ENCODE results near the gene GSTM2.
A peak's percentile ranks its signal among the peaks of the same experiment; 100 is the strongest.

The GSTM2 gene

GRCh38 chr1:109642626-109643025 is 25.2 kb upstream of the GSTM2 start:
- Histone ChIP-seq H3K36me3 (no peaks in the 10 kb centered on the region), H3K4me3 (ENCODE audit: low read depth, low read length) (no peak overlapping the region), H3K4me1 (peaks cover 19% of the 10 kb centered on the region), H3K9me3 (no peaks in the 10 kb centered on the region), H3K27me3 (no peaks in the 10 kb centered on the region)
- TF ChIP-seq CTCF (IDR thresholded peaks at IDR 0.05; ENCODE audit: low read depth, low read length), result no peak
- no peak for DNase-seq

GRCh38 chr1:109643385-109644230 is 24.2 kb upstream of the GSTM2 start:
- peaks cover 15% of the 10 kb centered on the region for H3K4me1 ChIP-seq
- peak; percentile 70 for TF ChIP-seq CTCF (IDR thresholded peaks at IDR 0.05; ENCODE audit: low read depth, low read length)
- no peak overlapping the region for H3K4me3 ChIP-seq (ENCODE audit: low read depth, low read length)
- H3K9me3 ChIP-seq, result no peaks in the 10 kb centered on the region
- DNase-seq, result peak; percentile 79
- H3K27me3 ChIP-seq, result no peaks in the 10 kb centered on the region
- H3K36me3 ChIP-seq, result no peaks in the 10 kb centered on the region

- peaks cover 9% of the 10 kb centered on the region for H3K4me1 ChIP-seq
- H3K4me3 ChIP-seq (ENCODE audit: low read depth, low read length), result no peak overlapping the region
- H3K27me3 ChIP-seq, result no peaks in the 10 kb centered on the region
- no peak for TF ChIP-seq CTCF (IDR thresholded peaks at IDR 0.05; ENCODE audit: low read depth, low read length)
- H3K9me3 ChIP-seq, result no peaks in the 10 kb centered on the region
- no peaks in the 10 kb centered on the region for H3K36me3 ChIP-seq
- DNase-seq, result no peak
Observed at GRCh38 chr1:109644670-109645069, 23.2 kb upstream of the GSTM2 start.

GRCh38 chr1:109649491-109649914 is 18.4 kb upstream of the GSTM2 start:
- peak overlapping the region; percentile 45 for H3K4me3 ChIP-seq (ENCODE audit: low read depth, low read length)
- peaks cover 4% of the 10 kb centered on the region; the same call in 1 of the 2 replicates for H3K4me1 ChIP-seq
- no peaks in the 10 kb centered on the region for H3K9me3 ChIP-seq
- peak; percentile 63 for TF ChIP-seq CTCF (IDR thresholded peaks at IDR 0.05; ENCODE audit: low read depth, low read length)
- H3K36me3 ChIP-seq, result no peaks in the 10 kb centered on the region
- DNase-seq, result no peak
- H3K27me3 ChIP-seq, result no peaks in the 10 kb centered on the region

- DNase-seq, result no peak
- H3K4me1 ChIP-seq, result peaks cover 4% of the 10 kb centered on the region; the same call in 1 of the 2 replicates
- no peaks in the 10 kb centered on the region for H3K27me3 ChIP-seq
- no peaks in the 10 kb centered on the region for H3K9me3 ChIP-seq
- no peaks in the 10 kb centered on the region for H3K36me3 ChIP-seq
- no peak for TF ChIP-seq CTCF (IDR thresholded peaks at IDR 0.05; ENCODE audit: low read depth, low read length)
- no peak overlapping the region for H3K4me3 ChIP-seq (ENCODE audit: low read depth, low read length)
Observed at GRCh38 chr1:109650609-109651008, 17.2 kb upstream of the GSTM2 start.

- H3K4me1 ChIP-seq, result peaks cover 4% of the 10 kb centered on the region; the same call in 1 of the 2 replicates
- H3K27me3 ChIP-seq, result no peaks in the 10 kb centered on the region
- no peaks in the 10 kb centered on the region for H3K36me3 ChIP-seq
- no peak for DNase-seq
- no peaks in the 10 kb centered on the region for H3K9me3 ChIP-seq
- no peak for TF ChIP-seq CTCF (IDR thresholded peaks at IDR 0.05; ENCODE audit: low read depth, low read length)
- H3K4me3 ChIP-seq (ENCODE audit: low read depth, low read length), result no peak overlapping the region
Observed at GRCh38 chr1:109652402-109652801, 15.5 kb upstream of the GSTM2 start.

Measured in BE2C (cell line).